SK-N-MC (cell line): ENCODE measurements around the gene EGR4.

Experiments
- EZH2 ChIP-seq: fragments of 200-600 bp; sonication (generic); IDR thresholded peaks from one replicate; pipeline ENCODE4 v1.6.1; 2017; ENCODE audit warnings: antibody characterized with exemption
- FOXP2 ChIP-seq: optimal IDR thresholded peaks from 2 replicates; pipeline ENCODE3; 2011; ENCODE audit warnings: mild to moderate bottlenecking, moderate library complexity; ENCODE audit not compliant: insufficient read depth; ENCODE audit errors: extremely low read length, control extremely low read depth
- POLR2AphosphoS5 ChIP-seq: IDR thresholded peaks from 2 replicates; pipeline ENCODE4 v1.6.1; 2012; ENCODE audit warnings: mild to moderate bottlenecking, low read depth, low read length, borderline replicate concordance

DNA sequence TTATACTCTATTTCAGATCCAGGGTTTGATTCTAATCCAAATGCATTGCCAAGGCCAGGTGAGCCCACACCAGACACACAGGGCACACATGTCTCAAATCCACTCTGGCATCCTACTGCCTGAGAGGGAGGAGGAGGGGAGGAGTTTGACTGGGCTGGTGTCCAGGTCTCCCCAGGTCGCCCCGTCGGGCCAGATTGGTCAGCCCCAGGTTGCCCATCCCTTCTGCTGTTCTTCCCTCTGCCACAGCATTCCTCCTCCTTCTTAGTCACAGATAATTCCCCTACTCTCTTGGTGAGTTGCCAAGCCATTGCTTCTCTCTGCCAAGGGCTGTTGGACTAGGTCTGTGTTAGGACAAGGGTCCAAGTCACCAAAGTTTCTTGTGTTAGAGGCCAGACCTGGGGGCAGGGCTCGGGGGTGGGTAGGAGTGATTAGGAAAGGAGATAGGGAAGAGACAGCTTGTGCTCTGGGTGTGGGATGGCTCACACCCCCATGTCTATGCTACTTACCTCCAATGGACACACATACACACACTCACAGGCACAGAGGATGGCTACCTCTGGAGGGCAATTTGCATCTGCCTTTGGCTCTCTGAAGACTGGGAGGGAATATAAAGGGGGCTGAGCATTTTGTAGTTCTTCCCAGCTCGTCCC is 2.5 kb upstream of the EGR4 start:
- TF ChIP-seq EZH2: no peak
- TF ChIP-seq POLR2AphosphoS5: no peak
- TF ChIP-seq FOXP2: no peak
